NCI-H1417 treated with DMSO at 0.1 percent for 48 hours (cell line): ENCODE results near the gene ADAMTS7.
A peak's percentile ranks its signal among the peaks of the same experiment; 100 is the strongest.
"Not testable (repeated sequence)": the region's sequence is repeated elsewhere in the genome, so short reads cannot be mapped to it uniquely, and the experiment has no call there.

ENCODE experiments used
- DNase-seq: peaks from one replicate; lab custom pipeline; 2025; lab: John Stamatoyannopoulos, UW

The ADAMTS7 gene, protein sequence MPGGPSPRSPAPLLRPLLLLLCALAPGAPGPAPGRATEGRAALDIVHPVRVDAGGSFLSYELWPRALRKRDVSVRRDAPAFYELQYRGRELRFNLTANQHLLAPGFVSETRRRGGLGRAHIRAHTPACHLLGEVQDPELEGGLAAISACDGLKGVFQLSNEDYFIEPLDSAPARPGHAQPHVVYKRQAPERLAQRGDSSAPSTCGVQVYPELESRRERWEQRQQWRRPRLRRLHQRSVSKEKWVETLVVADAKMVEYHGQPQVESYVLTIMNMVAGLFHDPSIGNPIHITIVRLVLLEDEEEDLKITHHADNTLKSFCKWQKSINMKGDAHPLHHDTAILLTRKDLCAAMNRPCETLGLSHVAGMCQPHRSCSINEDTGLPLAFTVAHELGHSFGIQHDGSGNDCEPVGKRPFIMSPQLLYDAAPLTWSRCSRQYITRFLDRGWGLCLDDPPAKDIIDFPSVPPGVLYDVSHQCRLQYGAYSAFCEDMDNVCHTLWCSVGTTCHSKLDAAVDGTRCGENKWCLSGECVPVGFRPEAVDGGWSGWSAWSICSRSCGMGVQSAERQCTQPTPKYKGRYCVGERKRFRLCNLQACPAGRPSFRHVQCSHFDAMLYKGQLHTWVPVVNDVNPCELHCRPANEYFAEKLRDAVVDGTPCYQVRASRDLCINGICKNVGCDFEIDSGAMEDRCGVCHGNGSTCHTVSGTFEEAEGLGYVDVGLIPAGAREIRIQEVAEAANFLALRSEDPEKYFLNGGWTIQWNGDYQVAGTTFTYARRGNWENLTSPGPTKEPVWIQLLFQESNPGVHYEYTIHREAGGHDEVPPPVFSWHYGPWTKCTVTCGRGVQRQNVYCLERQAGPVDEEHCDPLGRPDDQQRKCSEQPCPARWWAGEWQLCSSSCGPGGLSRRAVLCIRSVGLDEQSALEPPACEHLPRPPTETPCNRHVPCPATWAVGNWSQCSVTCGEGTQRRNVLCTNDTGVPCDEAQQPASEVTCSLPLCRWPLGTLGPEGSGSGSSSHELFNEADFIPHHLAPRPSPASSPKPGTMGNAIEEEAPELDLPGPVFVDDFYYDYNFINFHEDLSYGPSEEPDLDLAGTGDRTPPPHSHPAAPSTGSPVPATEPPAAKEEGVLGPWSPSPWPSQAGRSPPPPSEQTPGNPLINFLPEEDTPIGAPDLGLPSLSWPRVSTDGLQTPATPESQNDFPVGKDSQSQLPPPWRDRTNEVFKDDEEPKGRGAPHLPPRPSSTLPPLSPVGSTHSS (N-terminal part only)

DNA sequence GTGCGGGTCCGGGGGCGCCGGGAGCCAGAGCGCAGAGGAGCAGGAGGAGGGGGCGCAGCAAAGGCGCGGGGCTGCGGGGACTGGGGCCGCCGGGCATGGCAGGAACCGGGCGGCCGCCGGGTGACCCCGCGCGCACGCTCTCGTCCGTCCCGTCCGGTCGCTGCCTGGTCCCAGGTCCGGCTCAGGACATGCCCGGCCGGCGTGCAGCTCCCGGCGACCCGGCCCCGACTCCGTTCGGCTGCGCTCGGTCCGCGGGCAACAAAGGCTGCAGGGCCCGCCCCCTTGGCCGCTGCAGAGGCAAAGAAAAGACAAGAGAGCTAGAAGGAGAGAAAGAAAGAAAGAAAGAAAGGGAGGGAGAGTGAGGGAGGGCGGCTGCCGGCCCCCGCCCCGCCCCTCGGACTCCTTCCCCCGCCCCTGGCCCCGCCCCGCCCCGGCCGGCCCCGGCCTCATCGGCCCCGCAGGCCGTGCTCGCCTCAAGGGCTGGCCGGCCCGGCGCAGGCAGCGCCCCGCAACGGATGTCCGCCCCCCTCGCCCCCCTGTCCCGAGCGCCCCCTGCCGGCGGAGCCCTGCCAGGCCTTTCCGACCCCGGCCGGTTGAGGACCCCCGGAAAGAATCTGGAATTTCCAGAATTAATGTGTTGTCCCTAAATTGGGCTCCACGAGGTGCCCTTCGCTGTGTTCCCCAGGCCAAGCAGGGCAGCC is at the start of gene ADAMTS7:
TSS of gene ADAMTS7 (minus strand) at position 341 of the 701 bp plus-strand sequence. CDS start at position 97, 244 bp downstream.
- no peak for DNase-seq

DNA sequence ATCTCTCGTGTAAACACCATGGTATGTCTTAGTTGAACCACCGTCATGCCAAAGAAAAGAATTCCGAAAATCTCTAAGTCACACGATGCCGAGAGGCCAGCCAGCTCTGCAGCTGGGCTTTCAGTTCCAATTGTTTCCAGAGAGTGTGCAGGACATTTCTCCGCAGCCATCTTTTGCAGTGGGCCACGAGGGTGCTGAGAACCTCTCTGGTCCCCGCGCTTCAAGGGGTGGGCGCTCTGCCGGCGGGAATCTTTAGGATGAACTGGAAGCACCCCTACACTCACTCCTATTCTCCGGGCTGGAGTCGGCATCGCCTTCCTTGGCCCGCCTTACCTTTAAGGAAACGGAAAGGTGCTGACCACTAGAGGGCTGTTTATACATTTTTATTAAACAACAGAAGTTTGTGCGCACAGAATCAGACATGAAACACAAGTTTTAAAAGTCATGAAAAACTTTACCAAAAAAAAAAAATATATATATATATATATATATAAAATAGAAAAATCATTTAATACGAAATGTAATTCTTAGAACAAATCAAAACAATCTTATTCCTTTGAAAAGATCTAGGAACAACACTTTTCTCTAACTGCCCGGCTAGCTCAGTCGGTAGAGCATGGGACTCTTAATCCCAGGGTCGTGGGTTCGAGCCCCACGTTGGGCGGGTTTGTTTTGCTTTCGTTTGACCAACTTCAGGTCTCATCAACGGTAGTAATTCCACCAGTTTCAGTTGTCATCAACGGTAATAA is 48.9 kb upstream of the ADAMTS7 start:
- DNase-seq: peak; percentile 74

DNA sequence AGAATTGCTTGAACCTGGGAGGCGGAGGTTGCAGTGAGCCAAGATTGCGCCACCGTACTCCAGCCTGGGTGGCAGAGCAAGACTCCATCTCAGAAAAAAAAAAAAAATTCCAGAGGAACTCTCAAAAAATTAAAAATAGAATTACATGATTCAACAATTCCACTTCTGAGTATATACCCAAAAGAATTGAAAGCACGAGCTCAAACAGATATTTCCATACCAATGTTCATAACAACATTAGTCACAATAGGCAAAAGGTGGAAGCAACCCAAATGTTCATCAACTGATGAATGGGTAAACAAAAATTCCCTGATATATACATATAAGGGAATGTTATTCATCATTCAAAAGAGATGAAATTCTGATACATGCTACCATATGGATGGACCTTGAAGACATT is 44.5 kb upstream of the ADAMTS7 start:
- no peak for DNase-seq

DNA sequence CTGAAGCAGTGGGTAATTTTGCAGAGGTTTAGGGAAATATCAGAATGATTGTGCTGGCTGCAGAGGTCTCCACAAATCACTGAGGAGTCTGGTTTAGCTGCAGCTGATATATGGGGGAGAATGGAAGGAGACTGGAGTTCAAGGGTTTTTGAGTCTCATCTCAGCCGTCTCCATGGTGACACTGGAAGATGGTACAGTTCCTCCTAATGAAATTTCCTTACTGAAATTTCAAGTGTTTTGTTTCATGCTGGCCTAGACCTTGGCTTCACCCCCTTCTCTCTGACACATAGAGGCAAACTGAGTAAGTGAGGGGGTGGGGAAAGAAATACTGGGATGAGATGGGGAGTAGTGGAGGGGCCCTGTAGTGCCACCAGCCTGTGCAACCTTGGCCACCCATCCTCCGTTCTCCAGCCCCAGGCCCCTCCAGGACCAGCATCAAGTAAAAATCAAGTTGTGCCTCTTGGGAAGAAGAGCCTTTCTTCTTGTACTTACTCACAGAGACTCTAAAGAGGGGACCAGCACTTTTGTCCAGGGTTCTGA is 43.6 kb upstream of the ADAMTS7 start:
- DNase-seq: no peak

DNA sequence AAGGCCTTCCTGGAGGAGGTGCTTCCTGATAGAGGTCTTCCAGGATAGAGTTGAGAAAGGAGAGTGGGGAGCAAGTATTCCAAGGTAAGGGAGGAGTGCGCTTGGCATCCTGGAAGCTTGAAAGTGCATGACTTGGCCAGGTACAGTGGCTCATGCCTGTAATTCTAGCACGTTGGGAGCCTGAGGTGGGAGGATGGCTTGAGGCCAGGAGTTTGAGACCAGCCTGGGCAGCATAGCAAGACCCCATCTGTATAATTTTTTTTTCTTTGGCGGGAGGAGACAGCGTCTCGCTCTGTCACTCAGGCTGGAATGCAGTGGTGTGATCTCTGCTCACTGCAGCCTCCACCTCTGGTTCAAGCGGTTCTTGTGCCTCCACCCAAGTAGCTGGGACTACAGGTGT is 42.2 kb upstream of the ADAMTS7 start:
- no peak for DNase-seq

DNA sequence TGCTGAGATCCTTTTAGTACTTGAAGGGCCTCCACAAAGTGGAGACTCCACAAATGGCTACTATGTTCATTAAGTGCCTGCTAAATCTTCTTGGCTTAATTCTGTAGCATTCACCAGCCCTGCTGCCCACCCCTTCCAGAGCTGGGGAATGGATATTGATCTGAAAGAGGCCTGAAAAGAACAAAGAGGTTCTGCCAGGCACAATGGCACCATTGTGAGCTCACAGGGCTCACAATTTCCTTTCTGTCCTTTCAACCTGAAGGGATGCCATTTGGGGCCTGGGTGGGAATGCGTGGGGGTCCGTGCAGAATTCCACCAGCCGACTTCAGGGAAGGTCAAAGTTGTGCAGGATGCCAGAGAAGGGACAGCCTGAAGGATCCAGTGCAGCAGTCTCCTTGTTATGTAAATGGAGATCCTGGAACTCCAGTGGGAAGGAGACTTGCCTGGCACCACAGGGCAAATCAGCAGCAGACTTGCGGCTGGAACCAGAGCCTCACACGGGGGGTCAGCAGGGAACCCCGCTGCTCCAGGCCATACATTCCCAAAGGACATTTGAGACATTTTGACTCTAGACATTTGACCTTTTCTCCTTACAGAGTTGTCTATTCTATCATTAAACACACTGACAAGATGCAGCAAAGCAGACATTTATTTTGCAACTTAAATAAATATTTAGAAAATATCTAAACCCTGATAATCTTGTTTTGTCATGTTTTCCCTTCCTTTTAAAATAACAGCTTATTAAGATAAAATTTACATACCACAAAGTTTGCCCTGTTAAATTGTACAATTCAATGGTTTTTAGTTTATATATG is 39.9 kb upstream of the ADAMTS7 start:
- no peak for DNase-seq

DNA sequence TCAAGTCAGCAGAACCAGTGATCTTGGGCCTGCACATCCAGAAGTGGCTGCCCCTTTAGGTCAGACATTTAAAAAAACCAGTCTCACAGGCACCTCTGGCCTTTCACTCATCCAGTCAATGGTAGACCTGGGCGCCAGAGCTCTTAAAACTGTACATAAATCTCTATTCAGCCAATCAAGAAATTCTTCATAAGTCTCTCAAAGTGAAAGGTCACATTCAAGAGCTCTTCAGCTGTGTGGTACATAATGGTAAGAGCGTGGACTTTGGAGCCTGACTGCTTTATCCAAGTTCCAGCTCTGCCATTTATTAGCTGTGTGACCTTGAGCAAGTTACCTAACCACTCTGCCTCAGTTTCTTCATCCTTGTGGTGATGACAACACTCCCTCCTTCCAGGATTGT is 39.1 kb upstream of the ADAMTS7 start:
- no peak for DNase-seq

DNA sequence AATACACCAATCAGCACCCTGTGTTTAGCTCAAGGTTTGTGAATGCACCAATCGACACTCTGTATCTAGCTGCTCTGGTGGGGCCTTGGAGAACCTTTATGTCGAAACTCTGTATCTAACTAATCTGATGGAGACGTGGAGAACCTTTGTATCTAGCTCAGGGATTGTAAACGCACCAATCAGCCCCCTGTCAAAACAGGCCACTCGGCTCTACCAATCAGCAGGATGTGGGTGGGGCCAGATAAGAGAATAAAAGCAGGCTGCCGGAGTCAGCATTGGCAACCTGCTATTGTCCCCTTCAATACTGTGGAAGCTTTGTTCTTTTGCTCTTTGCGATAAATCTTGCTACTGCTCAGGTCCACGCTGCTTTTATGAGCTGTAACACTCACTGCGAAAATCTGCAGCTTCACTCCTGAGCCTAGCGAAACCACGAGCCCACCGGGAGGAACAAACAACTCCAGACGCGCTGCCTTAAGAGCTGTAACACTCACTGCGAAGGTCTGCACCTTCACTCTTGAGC is 36.2 kb upstream of the ADAMTS7 start:
- DNase-seq: not testable (repeated sequence)

DNA sequence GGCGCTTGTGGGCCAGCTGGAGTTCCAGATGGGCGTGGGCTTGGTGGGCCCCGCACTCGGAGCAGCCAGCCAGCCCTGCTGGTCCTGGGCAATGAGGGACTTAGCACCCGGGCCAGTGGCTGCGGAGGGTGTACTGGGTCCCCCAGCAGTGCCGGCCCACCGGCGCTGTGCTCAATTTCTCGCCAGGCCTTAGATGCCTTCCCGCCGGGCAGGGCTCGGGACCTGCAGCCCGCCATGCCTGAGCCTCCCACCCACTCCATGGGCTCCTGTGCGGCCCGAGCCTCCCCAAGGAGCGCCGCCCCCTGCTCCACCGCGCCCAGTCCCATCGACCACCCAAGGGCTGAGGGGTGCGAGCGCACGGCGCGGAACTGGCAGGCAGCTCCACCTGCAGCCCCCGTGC is 35.6 kb upstream of the ADAMTS7 start:
- not testable (repeated sequence) for DNase-seq

DNA sequence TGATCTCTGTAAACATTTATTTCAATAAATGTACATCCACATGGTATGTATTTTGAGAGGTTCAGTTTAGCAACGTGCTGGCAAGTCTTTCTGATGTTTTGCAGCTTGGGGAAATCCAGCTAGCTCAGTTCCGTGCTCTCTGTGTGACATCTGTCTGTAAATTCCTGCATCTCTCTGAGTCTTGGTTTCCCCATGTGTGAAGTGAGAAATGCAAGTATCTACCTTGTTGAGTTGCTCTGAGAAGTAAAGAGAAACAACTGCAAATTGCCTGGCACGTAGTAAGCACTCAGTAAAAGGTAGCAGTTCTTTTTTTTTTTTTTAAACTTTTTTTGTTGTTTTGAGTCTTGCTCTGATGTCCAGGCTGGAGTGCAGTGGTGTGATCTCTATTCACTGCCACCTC is 31.3 kb upstream of the ADAMTS7 start:
- no peak for DNase-seq

DNA sequence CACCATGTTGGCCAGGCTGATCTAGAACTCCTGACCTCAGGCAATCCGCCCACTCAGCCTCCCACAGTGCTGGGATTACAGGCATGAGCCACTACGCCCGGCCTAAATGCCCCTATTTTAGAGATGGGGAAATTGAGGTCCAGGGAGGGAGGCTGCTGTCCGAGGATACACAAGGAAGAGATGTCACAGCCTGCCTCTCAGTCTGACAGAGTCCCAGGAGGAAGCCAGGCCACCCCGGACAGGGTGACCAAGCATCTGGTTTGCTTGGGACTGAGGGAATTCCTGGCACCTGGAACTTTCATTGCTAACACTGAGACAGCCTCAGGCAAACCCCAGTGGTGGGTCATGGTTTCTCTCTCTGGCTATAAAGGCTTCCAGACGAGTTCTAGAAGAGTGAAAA is 30.6 kb upstream of the ADAMTS7 start:
- DNase-seq: no peak

DNA sequence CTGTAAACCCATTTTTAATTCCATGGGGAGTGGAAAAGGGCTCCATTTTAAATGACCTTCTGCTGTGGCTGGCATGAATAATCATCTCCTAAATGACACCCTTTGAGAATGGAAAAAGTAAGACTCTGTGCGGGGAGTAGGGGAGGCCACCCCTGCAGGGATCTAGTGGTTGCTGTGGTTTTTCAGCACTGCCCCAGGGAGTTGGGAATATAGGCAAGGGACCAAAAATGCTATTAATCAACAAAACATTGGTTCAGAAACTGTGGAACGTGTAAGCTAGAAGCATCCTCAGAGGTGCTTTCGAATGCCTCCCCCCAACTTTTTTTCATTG is 30.1 kb upstream of the ADAMTS7 start:
- DNase-seq: no peak

DNA sequence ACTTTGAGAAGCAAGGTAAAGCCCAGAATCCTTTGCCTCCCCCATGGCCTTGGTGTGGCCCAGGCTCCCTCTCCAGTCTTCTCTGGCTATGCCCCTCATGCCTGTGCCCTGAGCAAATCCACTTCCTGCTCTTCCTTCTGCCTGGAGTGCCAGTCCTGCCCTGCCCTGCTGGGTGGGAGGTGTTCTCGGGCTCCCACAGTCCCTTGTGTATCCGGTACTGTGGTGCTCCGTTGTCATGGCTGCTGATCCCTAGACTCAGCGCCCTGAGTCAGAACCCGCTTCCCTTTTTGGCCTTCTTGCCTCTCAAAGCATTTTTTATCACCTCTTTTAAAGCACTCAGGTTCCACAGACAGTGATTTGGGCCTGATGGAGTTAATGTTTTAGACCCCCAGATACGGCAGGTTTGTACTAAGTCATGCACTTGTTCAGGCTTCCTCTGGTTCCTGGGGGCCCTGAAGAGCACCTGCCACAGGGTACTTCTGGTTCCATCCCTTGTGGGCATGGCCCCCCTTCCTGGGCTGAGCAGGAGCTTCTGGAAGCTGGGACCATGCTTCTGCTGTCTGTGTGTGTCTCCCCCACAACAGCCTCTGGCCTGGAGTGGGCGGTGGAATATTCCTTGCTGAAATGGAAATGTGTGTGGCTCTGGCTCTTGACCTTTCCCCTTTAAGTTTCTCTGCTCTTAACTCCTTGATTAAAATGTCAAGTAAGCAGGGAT is 29.6 kb upstream of the ADAMTS7 start:
- DNase-seq: no peak

DNA sequence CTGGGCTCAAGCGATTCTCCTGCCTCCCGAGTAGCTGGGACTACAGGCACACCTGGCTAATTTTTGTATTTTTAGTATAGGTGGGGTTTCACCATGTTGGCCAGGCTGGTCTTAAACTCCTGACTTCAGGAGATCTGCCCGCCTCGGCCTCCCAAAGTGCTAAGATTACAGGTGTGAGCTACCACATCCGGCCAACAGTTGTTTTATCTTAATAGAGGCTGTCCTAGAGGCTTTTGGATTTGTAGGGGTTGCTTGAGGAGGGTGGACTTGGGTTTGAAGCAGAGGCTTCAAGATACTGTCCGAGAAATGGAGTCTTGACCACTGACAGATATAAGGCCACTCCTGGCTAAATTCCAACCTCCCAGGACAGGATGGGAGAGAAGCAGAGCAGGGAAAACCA is 27.9 kb upstream of the ADAMTS7 start:
- DNase-seq: not testable (repeated sequence)

DNA sequence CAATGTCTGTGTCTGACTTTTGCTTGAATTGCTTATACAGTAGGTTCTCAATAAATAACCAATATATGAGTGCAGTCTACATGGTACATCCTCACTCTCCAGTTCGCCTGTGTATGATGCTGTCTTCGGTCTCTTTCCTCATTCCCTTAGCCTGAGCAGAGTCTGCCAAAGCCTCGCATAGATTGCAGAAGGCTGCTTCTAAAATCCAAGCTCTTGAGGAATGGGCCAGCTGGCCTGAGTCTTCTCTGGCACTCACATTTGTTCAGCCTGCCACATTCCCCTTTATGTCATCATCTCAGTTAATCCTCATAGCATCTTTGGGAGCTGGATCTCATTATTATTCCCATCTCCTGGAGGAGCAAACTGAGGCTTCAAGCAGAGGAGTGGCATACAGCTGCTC is 27.2 kb upstream of the ADAMTS7 start:
- DNase-seq: no peak

DNA sequence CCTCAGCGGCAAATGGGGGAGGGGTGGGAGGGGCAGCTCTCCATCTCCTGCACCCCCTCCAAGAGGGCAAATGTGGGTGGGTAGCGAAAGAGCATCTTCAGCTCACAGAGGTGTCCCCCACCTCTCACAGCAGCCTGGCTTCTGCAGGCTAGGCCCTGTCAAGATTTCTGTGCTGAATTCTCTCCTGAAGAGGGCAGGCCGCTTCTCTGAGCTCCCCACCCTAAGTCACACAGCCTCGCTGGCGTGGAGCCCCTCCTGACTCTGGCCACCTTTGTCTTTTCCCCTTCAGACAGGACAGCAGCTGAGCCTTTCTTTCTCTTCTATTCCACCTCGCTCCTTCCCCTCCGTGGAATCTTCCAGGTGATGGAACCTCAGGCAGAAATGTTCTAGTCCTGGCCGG is 26.3 kb upstream of the ADAMTS7 start:
- no peak for DNase-seq

DNA sequence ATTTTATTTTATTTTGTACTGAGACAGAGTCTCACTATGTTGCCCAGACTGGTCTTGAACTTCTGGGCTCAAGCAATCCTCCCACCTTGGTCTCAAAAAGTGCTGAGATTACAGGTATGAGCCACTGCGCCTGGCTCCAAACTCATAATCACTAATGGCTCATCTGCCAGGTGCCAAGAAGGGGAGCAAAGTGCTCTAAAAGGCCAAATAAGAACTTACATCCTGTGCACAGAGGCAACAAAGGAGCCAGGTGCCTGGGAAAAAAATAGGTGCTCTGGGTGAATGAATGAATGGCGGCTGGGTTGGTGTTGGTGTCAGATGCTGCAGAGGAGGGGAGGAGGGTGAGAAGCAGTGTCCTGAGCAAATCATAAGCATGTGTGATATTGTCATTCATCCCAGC is 25.9 kb upstream of the ADAMTS7 start:
- no peak for DNase-seq

DNA sequence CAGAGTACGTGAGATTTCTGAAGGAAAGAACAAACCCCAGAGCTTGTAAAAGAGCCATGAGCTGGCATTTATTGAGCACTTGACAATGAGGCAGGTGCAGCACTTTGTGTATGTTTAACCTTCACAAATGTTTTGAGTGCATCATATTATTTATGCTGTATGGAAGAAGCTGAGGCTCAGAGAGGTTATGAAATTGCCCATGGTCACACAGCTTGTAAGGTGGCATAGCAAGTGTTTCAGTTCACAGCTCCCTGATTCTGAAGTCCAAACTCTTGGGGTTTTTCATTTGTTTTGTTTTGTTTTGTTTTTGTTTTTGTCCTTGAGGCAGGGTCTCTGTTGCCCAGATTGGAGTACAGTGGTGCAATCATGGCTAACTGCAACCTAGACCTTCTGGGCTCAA is 25.1 kb upstream of the ADAMTS7 start:
- no peak for DNase-seq
